Measurements from ENCODE around the gene SEC22A. TPM values are rescaled to one million over a fixed set of nuclear protein-coding genes. Genes with fewer than 3 reads are reported as not detected.

Gene SEC22A
- polyA plus RNA-seq, 1 experiment: 39.0 TPM

DNA sequence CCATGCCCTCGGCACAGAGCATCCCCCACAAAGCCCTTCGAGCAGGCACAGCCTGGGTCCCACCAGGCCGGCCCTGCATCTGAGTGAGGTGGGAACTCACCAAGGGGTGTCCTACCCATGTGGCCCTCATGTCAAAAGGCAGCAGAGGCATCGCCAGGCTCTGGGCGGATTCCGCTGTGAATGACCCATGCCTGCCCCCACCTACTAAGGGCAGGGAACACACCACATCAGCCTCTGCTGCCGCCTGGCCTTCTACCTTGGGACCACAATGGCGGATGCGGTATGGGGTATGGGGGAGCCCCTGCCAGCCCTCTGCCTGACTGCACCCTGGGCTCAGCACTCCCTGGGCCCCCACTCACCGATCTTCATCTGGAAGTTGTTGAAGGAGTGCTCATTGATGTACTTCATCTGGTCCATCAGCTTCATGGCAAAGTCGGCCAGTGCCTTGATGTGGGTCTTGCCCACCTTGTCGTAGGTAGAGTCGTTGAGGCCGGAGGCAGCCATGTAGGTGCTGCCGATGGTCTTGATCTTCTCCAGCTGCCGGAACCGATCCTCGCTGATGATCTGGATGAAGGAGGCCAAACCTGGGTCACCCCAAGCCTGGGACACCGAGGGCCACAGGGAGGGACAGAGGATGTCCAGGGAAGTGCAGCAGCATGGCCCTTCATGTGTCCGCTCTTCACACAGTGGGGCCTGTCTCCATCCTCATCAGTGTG, 87.8 kb downstream of the SEC22A start:
- CTCF ChIA-PET: no interaction called here
- TF ChIP-seq, protein P1, sequence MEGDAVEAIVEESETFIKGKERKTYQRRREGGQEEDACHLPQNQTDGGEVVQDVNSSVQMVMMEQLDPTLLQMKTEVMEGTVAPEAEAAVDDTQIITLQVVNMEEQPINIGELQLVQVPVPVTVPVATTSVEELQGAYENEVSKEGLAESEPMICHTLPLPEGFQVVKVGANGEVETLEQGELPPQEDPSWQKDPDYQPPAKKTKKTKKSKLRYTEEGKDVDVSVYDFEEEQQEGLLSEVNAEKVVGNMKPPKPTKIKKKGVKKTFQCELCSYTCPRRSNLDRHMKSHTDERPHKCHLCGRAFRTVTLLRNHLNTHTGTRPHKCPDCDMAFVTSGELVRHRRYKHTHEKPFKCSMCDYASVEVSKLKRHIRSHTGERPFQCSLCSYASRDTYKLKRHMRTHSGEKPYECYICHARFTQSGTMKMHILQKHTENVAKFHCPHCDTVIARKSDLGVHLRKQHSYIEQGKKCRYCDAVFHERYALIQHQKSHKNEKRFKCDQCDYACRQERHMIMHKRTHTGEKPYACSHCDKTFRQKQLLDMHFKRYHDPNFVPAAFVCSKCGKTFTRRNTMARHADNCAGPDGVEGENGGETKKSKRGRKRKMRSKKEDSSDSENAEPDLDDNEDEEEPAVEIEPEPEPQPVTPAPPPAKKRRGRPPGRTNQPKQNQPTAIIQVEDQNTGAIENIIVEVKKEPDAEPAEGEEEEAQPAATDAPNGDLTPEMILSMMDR (IDR thresholded peaks at IDR 0.05; ENCODE audit: low read depth, low read length): no peak
- Histone ChIP-seq H3K27me3 (ENCODE audit: control insufficient read depth, insufficient read depth, low read length) (peaks cover 12% of the 10 kb centered on the region), H3K9me3 (ENCODE audit: control insufficient read depth, insufficient read depth, low read length) (no peaks in the 10 kb centered on the region; the same call in 1 of the 2 replicates), H3K27ac (ENCODE audit: low read depth, low read length) (no peak overlapping the region), H3K4me3 (ENCODE audit: low read depth, low read length) (no peak overlapping the region)
- POLR2A ChIA-PET: no interaction called here
- DNase-seq (ENCODE audit: low read depth, low spot score): no peak

DNA sequence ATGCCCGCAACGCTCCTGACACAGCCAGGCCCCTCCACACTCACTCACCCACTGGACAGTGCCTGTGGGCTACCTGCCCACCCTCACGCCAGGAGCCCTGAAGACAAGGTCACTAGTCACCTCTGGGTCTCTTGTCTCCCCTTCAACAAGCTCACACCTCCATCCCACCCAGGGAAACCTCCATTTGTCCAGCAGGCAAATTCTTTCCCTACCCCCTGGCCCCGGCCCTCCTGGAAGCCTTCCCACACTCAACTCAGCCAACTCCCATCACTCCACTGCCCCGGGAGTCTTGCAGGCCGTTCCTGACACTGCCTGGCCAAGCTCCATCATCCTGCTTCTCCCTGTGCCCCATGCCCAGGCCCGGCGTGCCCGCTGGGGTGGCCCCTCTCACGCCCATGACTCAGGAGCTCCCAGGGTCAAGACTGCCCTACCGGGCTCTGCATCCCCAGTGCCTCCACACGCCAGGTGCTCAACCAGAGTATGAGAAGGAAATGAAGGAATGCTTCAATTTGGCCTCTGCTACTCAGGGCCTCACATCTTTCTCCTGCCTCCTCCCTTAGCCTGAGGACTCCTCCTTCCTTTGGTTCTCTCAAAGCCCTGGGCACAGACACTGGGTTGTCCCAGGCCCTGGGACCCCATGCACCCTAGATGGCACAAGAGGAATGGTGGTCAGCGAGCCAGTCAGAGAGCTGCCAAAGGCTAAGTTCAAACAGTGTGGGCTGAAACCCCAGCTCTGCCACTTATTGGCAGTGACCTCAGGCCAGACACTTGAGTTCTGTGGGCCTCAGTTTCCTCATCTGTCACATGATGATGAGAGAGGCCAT, 88.6 kb downstream of the SEC22A start:
- TF ChIP-seq, protein P1 (IDR thresholded peaks at IDR 0.05; ENCODE audit: low read depth, low read length): no peak
- CTCF ChIA-PET: no interaction called here
- H3K9me3 ChIP-seq (ENCODE audit: control insufficient read depth, insufficient read depth, low read length): no peaks in the 10 kb centered on the region; the same call in 1 of the 2 replicates

DNA sequence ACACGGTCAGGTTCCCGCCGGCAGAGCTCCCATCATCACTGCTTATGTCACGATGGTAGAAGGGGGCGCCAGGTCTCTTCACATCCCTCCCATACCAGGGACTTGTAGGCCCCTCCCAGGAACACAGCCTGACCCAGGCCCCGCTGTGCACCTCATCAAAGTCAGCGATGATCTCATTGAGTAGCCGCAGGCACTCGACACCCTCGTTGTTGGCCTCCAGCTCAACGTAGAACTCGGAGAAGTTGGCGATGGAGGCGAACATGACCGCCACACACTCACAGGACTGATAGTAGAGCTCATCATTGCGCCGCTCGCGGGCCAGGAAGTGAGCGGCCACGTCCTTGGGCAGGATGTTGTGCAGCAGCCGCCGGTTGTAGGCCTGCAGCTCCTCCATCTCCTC, 89.2 kb downstream of the SEC22A start:
- Histone ChIP-seq H3K27ac (ENCODE audit: low read depth, low read length) (no peak overlapping the region), H3K4me3 (ENCODE audit: low read depth, low read length) (no peak overlapping the region), H3K27me3 (ENCODE audit: control insufficient read depth, insufficient read depth, low read length) (peaks cover 15% of the 10 kb centered on the region), H3K9me3 (ENCODE audit: control insufficient read depth, insufficient read depth, low read length) (no peaks in the 10 kb centered on the region; the same call in 1 of the 2 replicates)
- DNase-seq (ENCODE audit: low read depth, low spot score): no peak
- CTCF ChIA-PET: no interaction called here
- TF ChIP-seq, protein P1 (IDR thresholded peaks at IDR 0.05; ENCODE audit: low read depth, low read length): no peak
- POLR2A ChIA-PET: no interaction called here

More for the DNA sequence above, 88.6 kb downstream of the SEC22A start:
- Histone ChIP-seq H3K4me3 (ENCODE audit: low read depth, low read length) (no peak overlapping the region), H3K27ac (ENCODE audit: low read depth, low read length) (no peak overlapping the region), H3K27me3 (ENCODE audit: control insufficient read depth, insufficient read depth, low read length) (peaks cover 15% of the 10 kb centered on the region)
- no peak for DNase-seq (ENCODE audit: low read depth, low spot score)
- POLR2A ChIA-PET: no interaction called here

- peaks cover 15% of the 10 kb centered on the region for H3K27me3 ChIP-seq (ENCODE audit: control insufficient read depth, insufficient read depth, low read length)
- DNase-seq (ENCODE audit: low read depth, low spot score): no peak
- no peak overlapping the region for H3K4me3 ChIP-seq (ENCODE audit: low read depth, low read length)
- TF ChIP-seq, protein P1 (IDR thresholded peaks at IDR 0.05; ENCODE audit: low read depth, low read length): no peak
- no peaks in the 10 kb centered on the region; the same call in 1 of the 2 replicates for H3K9me3 ChIP-seq (ENCODE audit: control insufficient read depth, insufficient read depth, low read length)
- no peak overlapping the region for H3K27ac ChIP-seq (ENCODE audit: low read depth, low read length)
- ChIA-PET CTCF (no interaction called here), POLR2A (no interaction called here)
Observed at GRCh38 chr3:123291404-123291803, 89.7 kb downstream of the SEC22A start.
